ENCODE measurements around the gene PPIP5K1.

Gene PPIP5K1

DNA sequence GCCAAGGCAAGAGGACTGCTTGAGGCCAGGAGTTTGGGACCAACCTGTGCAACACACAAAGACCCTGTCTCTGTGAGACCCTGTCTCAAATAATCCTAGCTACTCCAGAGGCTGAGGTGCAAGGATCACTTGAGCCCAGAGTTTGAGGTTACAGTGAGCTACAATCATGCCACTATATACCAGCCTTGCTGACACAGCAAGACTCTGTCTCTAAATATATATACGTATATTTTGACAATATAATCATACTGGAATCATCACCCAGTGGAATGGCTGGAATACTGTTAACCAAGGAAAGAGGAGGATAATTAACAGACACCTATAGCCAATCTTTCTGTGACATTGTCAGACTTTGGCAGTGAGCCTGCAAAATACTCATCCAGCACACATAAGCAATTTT is 81.6 kb downstream of the PPIP5K1 start:
- no peaks in the 10 kb centered on the region for H3K36me3 ChIP-seq
- no peak overlapping the region for H3K27ac ChIP-seq
- H3K27me3 ChIP-seq: peaks cover 17% of the 10 kb centered on the region
- H3K4me3 ChIP-seq (ENCODE audit: low read depth in 1 of 2, low read length in 1 of 2): no peak overlapping the region
- H3K4me1 ChIP-seq (ENCODE audit: control insufficient read depth in 1 of 2, insufficient read depth in 1 of 2, low read depth in 1 of 2, low read length in 1 of 2): peaks cover 15% of the 10 kb centered on the region in 2 experiments
- no peaks in the 10 kb centered on the region for H3K9me3 ChIP-seq
- TF ChIP-seq, protein P1, sequence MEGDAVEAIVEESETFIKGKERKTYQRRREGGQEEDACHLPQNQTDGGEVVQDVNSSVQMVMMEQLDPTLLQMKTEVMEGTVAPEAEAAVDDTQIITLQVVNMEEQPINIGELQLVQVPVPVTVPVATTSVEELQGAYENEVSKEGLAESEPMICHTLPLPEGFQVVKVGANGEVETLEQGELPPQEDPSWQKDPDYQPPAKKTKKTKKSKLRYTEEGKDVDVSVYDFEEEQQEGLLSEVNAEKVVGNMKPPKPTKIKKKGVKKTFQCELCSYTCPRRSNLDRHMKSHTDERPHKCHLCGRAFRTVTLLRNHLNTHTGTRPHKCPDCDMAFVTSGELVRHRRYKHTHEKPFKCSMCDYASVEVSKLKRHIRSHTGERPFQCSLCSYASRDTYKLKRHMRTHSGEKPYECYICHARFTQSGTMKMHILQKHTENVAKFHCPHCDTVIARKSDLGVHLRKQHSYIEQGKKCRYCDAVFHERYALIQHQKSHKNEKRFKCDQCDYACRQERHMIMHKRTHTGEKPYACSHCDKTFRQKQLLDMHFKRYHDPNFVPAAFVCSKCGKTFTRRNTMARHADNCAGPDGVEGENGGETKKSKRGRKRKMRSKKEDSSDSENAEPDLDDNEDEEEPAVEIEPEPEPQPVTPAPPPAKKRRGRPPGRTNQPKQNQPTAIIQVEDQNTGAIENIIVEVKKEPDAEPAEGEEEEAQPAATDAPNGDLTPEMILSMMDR (IDR thresholded peaks at IDR 0.05): no peak

DNA sequence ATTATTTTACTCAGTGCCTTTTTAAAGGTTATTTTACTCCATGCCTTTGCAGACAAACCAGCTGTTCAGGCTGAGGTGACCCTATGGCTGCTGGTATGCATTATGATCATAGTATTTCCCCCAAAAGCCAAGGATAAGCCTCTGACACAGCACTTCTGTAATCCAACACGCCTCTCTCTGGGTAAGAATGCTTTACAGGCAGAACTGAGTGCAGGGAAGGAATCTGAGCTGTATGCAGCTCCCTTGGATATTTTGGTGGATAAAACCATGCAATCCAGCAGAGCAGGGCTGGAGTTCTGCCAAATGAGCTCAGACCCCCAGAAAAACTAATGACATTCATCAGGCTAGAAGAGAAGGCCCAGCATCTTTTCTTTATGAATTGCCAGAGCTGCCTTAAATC is 84.3 kb downstream of the PPIP5K1 start:
- H3K36me3 ChIP-seq: no peaks in the 10 kb centered on the region
- H3K4me3 ChIP-seq (ENCODE audit: low read depth in 1 of 2, low read length in 1 of 2): no peak overlapping the region
- TF ChIP-seq, protein P1 (IDR thresholded peaks at IDR 0.05): no peak
- no peaks in the 10 kb centered on the region for H3K27me3 ChIP-seq
- H3K27ac ChIP-seq: no peak overlapping the region
- peaks cover 5% of the 10 kb centered on the region in 2 experiments for H3K4me1 ChIP-seq (ENCODE audit: control insufficient read depth in 1 of 2, insufficient read depth in 1 of 2, low read depth in 1 of 2, low read length in 1 of 2)
- H3K9me3 ChIP-seq: no peaks in the 10 kb centered on the region

DNA sequence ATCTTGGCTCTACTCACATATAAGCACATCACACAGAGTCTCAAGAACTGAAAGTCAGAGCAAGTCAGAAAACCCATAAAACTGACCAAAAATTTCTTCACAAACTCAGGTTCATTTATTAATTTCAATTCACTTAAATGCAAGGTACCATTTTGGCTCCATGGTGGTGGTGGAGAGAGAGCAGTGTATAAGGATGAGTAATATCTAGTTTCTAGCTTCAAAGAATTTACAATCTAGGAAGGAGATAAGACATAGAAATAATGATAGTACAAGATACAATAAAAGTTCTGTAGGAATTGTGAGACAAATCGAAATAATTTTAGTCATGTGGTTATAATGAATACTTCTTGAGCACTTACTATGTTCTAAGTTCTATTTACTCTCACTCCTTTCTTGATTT is 90.4 kb downstream of the PPIP5K1 start:
- Histone ChIP-seq H3K9me3 (no peaks in the 10 kb centered on the region), H3K27me3 (no peaks in the 10 kb centered on the region), H3K27ac (no peak overlapping the region), H3K4me3 (ENCODE audit: low read depth in 1 of 2, low read length in 1 of 2) (no peak overlapping the region), H3K36me3 (no peaks in the 10 kb centered on the region), H3K4me1 (ENCODE audit: control insufficient read depth in 1 of 2, insufficient read depth in 1 of 2, low read depth in 1 of 2, low read length in 1 of 2) (no peaks in the 10 kb centered on the region)
- TF ChIP-seq, protein P1 (IDR thresholded peaks at IDR 0.05): no peak

DNA sequence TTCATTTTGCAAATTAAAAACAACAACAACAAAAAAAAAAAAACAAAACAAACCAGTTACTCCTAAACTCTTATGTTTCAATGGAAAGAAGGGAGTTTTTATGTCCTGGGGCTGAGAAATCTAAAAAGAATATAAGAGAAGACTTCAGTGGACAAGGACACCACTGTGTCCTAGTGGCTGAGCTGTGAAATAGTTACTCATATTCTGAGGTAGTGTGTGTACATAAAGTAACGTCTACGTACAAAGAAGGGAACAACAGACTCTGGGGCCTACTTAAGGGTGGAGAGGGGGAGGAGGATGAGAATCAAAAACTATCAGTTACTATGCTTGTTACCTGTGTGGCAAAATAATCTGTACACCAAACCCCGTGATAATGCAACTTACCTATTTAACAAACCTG is 91.0 kb downstream of the PPIP5K1 start:
- no peaks in the 10 kb centered on the region for H3K9me3 ChIP-seq
- H3K4me3 ChIP-seq (ENCODE audit: low read depth in 1 of 2, low read length in 1 of 2): no peak overlapping the region
- TF ChIP-seq, protein P1 (IDR thresholded peaks at IDR 0.05): no peak
- no peaks in the 10 kb centered on the region for H3K4me1 ChIP-seq (ENCODE audit: control insufficient read depth in 1 of 2, insufficient read depth in 1 of 2, low read depth in 1 of 2, low read length in 1 of 2)
- H3K36me3 ChIP-seq: no peaks in the 10 kb centered on the region
- no peak overlapping the region for H3K27ac ChIP-seq
- H3K27me3 ChIP-seq: no peaks in the 10 kb centered on the region

DNA sequence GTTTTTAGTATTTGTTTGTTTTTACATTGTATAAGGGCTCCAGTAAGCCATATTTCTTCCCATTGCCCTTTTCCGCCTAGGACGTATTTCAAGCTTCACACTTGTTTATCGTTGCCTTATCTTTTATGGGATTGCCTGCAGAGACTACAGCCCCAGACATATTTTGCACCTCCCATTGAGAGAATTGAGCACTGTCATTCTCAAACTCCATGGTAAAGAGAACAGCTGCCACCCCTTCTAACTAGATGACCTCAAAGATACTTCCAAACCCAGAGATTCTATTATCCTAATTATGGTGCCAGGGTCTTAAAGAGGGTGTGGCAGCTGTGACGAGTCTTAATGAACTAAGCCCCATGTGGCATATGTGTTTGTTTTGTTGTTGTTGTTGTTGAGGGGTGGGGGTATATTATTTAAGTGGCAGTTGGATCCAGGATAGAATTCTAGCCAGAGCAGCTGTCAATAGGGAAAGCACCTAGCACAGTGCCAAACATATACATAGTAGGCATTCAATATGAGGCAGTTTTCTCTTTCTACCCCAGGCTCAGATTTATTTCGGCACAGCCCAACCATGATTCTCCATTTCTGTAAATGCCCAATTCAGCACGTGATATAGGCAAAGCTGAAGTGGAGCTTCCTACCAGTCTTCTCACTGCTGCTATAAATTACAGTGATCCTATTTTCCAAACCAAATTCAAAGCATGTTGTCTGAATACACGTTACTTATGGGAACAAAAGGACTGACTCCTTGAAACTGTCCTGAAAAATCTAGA is 96.1 kb downstream of the PPIP5K1 start:
- Histone ChIP-seq H3K9me3 (no peaks in the 10 kb centered on the region), H3K4me1 (ENCODE audit: control insufficient read depth in 1 of 2, insufficient read depth in 1 of 2, low read depth in 1 of 2, low read length in 1 of 2) (peaks cover 10 to 11% of the 10 kb centered on the region in 2 experiments), H3K27ac (peak overlapping the region; percentile 75), H3K27me3 (no peaks in the 10 kb centered on the region), H3K36me3 (no peaks in the 10 kb centered on the region), H3K4me3 (ENCODE audit: low read depth in 1 of 2, low read length in 1 of 2) (peak overlapping the region; percentile 80 to 95)
- TF ChIP-seq, protein P1 (IDR thresholded peaks at IDR 0.05): no peak
